ENCODE data around the gene ARL3. TPM values are rescaled to one million over a fixed set of nuclear protein-coding genes. Genes with fewer than 3 reads are reported as not detected.
"Not testable (repeated sequence)": the region's sequence is repeated elsewhere in the genome, so short reads cannot be mapped to it uniquely, and the experiment has no call there.

Gene ARL3
- total RNA-seq, 2 experiments from 2014 or later, result 0.99 to 1.3 TPM

DNA sequence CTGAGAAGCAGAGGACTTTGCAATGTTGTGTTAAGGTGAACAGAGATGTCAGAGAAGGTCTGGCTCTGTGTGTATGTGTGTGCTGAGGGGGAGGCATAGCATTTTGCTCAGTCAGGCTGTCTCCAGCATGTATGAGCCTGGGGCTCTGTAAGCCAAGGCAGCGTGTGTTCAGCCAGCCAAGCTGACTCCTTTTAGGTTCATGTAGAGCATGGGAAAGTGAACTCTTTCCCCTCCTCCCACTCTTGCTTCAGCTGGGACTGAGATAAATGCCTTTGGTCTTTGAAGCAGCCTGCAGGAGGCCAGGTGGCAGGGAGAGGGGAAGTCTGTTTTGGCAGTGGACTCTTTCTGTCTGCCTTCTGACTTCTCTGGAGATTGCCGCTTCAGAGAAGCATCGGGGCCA, 4.0 kb upstream of the ARL3 start:
- H3K9me3 ChIP-seq (ENCODE audit: control insufficient read depth in 1 of 2, insufficient read depth in 1 of 2, low read length in 2 of 2), result no peaks in the 10 kb centered on the region
- intact Hi-C loops (cut with DNase I, micrococcal nuclease), result loop anchor here in 1 of 2 experiments (10.0 kb wide), 2 partner anchors 563 to 1363 kb away; partner anchors contain the start of genes BTRC and NOLC1
- no peak for TF ChIP-seq CTCF (IDR thresholded peaks at IDR 0.05)

DNA sequence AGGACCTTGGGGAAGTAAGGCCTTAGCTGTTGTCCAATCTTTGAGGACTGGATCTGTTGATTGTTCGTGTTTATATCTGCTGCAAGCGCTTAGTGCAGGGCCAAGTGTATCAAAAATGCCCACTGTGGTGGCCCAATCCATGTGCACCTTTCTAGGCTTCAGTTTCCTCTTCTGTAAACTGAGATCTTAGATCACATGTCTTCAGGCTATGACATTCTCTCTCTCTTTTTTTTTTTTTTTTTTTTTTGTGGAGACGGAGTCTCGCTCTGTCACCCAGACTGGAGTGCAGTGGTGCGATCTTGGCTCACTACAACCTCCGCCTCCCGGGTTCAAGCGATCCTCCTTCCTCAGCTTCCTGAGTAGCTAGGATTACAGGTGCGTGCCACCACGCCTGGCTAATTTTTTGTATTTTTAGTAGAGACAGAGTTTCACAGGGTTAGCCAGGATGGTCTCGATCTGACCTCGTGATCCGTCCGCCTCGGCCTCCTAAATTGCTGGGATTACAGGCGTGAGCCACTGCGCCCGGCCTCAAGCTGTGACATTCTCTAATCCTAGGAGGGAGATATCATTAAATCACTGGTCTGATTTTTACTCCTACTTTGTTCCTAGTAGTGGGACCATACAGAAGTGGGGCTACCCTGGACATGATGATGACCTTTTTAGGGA, 2.8 kb upstream of the ARL3 start:
- H3K9me3 Mint-ChIP-seq; ATAC-seq (ENCODE audit: poor library complexity); CTCF ChIA-PET; H3K27me3 Mint-ChIP-seq; POLR2A ChIA-PET; H3K4me3 Mint-ChIP-seq; H3K4me3 ChIP-seq (ENCODE audit: low read length); H3K27me3 ChIP-seq (ENCODE audit: control insufficient read depth in 1 of 2, insufficient read depth in 2 of 2, low read length in 2 of 2); DNase-seq; H3K9me3 ChIP-seq (ENCODE audit: control insufficient read depth in 1 of 2, insufficient read depth in 1 of 2, low read length in 2 of 2); H3K36me3 ChIP-seq (ENCODE audit: insufficient read depth, low read length); H3K27ac ChIP-seq (ENCODE audit: low read depth in 1 of 2, low read length in 2 of 2): not testable (repeated sequence)
- Mint-ChIP-seq H3K36me3 (ENCODE audit: low read depth) (peaks cover 30% of the 10 kb centered on the region), H3K4me1 (ENCODE audit: low read depth) (peaks cover 64% of the 10 kb centered on the region), H3K27ac (peak overlapping the region; percentile 41)
- intact Hi-C loops (cut with DNase I, micrococcal nuclease), result loop anchor here in 1 of 2 experiments (10.0 kb wide), 2 partner anchors 562 to 1362 kb away; partner anchors contain the start of genes BTRC and NOLC1
- H3K4me1 ChIP-seq (ENCODE audit: insufficient read depth, low read length), result peaks cover 31% of the 10 kb centered on the region

More for the DNA sequence above, 4.0 kb upstream of the ARL3 start:
- Mint-ChIP-seq H3K9me3 (no peaks in the 10 kb centered on the region), H3K27ac (peak overlapping the region; percentile 41), H3K4me1 (ENCODE audit: low read depth) (peaks cover 54% of the 10 kb centered on the region), H3K4me3 (no peak overlapping the region), H3K36me3 (ENCODE audit: low read depth) (peaks cover 30% of the 10 kb centered on the region), H3K27me3 (no peaks in the 10 kb centered on the region)
- Histone ChIP-seq H3K36me3 (ENCODE audit: insufficient read depth, low read length) (peaks cover 5% of the 10 kb centered on the region), H3K4me3 (ENCODE audit: low read length) (no peak overlapping the region), H3K4me1 (ENCODE audit: insufficient read depth, low read length) (peaks cover 29% of the 10 kb centered on the region), H3K27ac (ENCODE audit: low read depth in 1 of 2, low read length in 2 of 2) (no peak overlapping the region), H3K27me3 (ENCODE audit: control insufficient read depth in 1 of 2, insufficient read depth in 2 of 2, low read length in 2 of 2) (no peaks in the 10 kb centered on the region)
- ATAC-seq (ENCODE audit: poor library complexity) (no peak), DNase-seq (no peak)
- ChIA-PET POLR2A (no interaction called here), CTCF (no interaction called here)

GRCh38 chr10:102715880-102716279, 1.7 kb upstream of the ARL3 start:
- no peak for TF ChIP-seq CTCF (IDR thresholded peaks at IDR 0.05)
- no peaks in the 10 kb centered on the region for H3K9me3 Mint-ChIP-seq

More at GRCh38 chr10:102715880-102716279, 1.7 kb upstream of the ARL3 start:
- Histone ChIP-seq H3K27me3 (ENCODE audit: control insufficient read depth in 1 of 2, insufficient read depth in 2 of 2, low read length in 2 of 2) (no peaks in the 10 kb centered on the region), H3K4me3 (ENCODE audit: low read length) (no peak overlapping the region), H3K9me3 (ENCODE audit: control insufficient read depth in 1 of 2, insufficient read depth in 1 of 2, low read length in 2 of 2) (no peaks in the 10 kb centered on the region), H3K36me3 (ENCODE audit: insufficient read depth, low read length) (peaks cover 5% of the 10 kb centered on the region), H3K4me1 (ENCODE audit: insufficient read depth, low read length) (peaks cover 34% of the 10 kb centered on the region), H3K27ac (ENCODE audit: low read depth in 1 of 2, low read length in 2 of 2) (no peak overlapping the region)
- H3K4me1 Mint-ChIP-seq (ENCODE audit: low read depth), result peaks cover 61% of the 10 kb centered on the region
- POLR2A ChIA-PET, result no interaction called here
- peaks cover 30% of the 10 kb centered on the region for H3K36me3 Mint-ChIP-seq (ENCODE audit: low read depth)
- intact Hi-C loops (cut with DNase I, micrococcal nuclease), result loop anchor here (2.0 to 10.0 kb wide), 4 partner anchors 71 to 1361 kb away; partner anchors contain the start of genes ACTR1A (in 2 of the 2), SUFU (in 2 of the 2), BTRC (in 1 of the 2) and NOLC1 (in 1 of the 2)
- H3K27me3 Mint-ChIP-seq, result no peaks in the 10 kb centered on the region
- peak overlapping the region; percentile 85 for H3K4me3 Mint-ChIP-seq
- H3K27ac Mint-ChIP-seq, result peak overlapping the region; percentile 81
- CTCF ChIA-PET, result interaction anchor here (2.4 to 6.2 kb wide), 2 partner anchors 36 to 71 kb away, joined by 5 to 28 read pairs; partner anchors contain the start of gene TRIM8
- no peak for ATAC-seq (ENCODE audit: poor library complexity)
- no peak for DNase-seq

Data from CD4-positive, alpha-beta T cell (primary cell).